IPS DF 4.7 (cell line): ENCODE measurements around the gene OGG1.

Source experiments
- DNase-seq: peaks from one replicate; pipeline ENCODE4 v3.0.0-alpha.2; 2013; ENCODE audit warnings: low spot score; ENCODE audit errors: extremely low read depth

Gene OGG1

DNA sequence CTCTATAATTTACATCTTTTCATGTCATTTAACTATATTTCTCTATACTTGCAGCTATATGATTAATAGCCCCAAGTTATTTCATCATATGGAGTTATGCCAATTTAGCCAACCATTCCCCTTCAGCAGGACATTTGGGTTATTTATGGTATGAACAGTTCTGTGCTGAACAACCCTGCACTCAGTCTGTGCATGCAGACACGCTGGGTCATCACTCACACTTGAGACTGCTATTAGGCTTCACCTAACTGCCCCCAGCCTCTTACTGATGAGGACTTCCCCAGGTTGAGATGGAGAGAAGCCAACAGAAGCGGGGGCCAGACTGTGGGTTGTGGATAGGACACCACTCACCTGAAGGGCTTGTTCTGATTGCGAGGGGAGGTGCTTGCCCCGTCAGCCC, 35.2 kb downstream of the OGG1 start:
- no peak for DNase-seq

DNA sequence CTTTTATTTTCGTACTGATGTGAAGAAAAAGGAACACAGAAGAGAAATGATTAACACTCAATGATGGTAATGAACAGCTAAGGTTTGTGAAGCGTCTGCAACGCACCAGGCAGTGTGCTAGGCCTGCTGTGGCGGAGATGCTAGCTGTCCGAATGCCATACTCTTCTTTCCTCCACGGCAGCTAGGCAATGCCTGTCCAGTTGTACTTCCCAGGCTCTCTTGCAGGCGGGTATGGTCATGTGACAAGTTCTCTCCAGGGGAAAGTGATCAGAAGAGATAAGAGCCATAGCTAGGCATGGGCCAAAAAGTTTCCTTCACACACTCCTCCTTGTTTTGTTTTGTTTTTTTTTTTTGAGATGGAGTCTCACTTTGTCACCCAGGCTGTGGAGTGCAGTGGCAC, 35.9 kb downstream of the OGG1 start:
- no peak for DNase-seq

DNA sequence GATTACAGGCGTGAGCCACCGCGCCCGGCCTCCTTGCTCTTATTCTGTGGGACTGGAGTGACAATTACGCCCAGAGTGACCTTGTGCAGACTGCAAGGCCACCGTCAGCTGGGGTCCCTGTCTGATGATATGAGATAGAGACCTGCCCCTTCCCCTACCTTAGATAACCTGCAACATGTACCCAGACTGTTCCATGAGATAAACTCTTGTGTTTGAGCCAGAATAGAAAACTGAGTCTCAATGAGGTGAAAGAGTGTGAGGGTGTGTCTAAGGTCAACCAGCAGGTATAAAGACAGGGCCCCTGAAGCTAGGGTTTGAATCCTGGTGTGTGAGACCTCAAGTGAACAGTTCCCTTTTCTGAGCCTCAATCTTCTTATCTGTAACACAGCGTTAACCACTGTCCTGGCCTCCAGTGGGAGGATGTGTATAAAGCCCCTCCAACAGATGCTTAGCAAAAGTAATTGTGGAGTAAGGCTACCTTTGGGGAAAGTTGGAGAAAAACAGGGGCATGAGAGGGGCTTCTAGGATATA, 36.5 kb downstream of the OGG1 start:
- no peak for DNase-seq

DNA sequence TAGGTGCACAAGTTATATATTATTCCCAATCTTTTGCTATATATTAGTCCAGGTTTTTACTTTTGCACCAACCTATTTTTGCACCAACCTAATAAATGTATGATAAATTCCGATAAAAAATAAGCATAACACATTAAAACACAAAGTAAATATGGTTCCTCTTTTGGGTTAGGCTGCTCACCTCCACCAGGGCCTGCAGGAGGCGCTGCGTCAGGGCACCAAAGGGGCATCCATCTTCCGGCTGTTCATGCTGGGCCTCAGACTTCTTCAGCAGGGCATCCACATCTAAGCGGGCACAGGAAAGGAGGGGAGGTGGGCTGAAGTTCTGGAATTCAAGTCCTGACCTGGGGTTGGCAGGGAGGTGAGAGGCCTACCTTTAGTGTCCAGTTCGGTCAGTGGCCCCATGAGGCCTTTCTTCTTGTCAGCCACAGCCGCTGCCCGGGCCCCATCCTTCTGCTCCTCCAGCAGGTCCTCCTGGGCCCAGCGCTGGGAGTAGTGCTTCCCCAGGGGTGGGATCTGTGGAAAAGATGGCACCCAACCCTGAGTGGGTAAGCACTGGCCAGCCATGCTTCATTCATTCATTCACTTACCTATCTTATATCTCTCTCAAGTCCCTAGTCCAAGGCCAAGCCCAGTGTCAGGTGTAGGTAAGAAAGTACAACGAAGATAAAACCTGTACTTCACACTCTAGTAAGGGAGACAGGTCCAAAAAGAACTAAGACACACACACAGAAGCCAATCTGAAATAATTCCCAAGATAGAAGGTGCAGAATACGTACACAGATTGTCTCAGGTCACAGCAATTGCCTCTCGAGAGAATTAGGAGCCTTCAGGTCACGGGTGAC, 37.3 kb downstream of the OGG1 start:
- no peak for DNase-seq

DNA sequence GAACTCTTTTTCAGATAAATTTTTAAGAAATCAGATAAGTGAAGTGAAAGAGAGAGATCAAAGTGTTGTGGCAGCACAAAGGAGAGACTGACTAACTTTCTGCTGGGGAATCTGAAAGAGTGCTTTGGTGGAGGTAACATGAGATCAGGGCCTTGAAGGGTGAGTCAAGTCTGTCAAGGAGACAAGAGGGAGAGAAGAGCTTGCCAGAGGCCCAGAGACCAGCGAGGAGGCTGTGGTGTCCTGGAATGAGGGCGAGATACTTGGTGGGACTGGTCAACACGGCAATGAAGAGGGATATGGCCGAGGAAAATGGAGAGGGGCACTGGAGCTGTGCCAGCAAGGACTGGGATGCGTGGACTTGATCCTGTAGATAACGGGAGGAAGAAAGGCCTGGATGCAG, 38.0 kb downstream of the OGG1 start:
- DNase-seq: no peak

DNA sequence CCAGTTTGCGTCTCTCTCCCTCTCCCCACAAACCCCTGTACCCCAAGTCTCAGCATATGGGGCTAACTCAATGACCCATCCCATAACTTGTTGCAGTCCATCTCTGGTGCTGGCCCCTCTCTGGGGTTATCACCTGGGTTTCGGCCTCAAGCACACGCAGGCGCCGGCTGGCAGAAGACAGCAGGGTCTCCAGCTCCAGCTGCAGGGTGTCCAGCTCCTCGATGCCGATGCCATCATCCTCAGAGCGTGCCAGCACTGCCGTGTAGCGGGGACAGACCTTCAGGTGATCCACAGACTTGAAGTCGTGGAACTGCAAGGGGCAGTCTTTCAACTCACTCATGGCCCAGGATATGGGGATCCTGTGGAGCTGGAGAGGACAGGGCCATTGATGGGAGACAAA, 41.4 kb downstream of the OGG1 start:
- DNase-seq: no peak

DNA sequence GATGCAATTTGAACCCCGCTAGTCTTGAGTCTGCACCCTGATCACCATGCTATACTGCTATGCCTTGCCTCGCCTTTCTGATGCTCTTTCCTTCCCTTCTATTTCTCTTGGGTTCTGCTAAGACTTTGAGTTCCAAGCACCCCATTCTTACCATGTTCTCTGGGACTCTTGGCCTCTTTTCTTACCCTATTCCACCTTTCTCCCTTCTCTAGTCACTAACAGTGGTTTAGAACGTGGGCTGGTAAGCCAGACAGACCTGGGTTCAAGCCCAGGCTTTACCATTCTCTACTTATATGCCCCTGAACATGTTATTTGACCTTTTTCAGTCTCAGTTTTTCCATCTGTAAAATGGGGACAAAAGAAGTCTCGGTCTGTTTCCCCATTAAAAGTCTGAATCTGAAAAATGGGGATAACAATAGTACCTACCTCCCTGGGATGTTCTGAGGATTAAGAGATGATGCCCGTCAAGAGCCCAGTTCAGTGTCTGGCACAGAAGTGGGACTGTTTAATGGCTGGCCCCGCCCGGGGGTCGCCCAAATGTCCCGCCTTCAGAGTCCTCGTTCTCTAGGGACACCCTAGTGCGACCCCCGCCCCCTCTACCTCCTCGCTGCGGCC, 42.1 kb downstream of the OGG1 start:
- DNase-seq: no peak

DNA sequence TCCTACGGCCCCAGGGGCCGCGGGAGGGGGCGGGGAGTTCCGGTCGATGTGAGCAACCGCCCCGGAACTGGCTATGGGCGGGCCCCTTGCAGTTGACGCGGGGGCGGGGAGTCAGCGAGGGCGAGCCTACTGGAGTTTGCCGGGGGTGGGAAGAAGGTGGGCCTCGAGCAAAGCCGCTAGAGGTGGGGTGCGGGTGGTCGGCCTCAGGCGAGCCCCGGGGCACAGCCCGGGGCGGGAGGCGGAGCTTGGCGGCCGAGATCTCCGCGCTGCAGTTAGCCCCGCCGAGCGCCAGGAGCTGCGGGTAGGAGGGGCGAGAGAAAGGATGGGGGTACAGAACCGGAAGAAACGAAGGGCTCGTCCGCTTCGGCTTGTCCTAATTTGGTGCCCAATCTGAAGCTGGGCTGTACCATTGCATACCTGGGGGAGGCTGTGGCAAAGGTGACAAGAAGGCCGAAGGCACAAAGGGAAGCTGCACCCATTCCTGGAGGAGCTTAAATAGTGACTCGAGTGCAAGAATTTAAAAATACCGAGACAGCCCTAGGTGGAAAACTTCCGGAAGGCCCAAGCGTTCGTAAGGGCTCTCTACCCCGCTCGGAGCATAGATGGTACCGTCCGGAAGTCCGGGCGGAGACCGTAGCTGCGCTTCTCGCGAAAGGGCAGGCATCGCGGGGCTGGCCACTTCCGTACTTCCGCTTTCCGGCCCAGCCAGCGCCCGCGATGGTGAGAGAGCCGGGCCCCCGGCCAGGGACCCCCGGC, 42.8 kb downstream of the OGG1 start, which contains the start of the genes ARPC4 and TADA3:
Gene ARPC4 (plus strand): TSS at position 678 of the 756 bp plus-strand sequence. CDS start 40 bp downstream, at position 718.
Gene TADA3 (minus strand): TSS at position 69 of the 756 bp plus-strand sequence. CDS start 1,007 bp downstream, outside the sequence.
- no peak for DNase-seq

DNA sequence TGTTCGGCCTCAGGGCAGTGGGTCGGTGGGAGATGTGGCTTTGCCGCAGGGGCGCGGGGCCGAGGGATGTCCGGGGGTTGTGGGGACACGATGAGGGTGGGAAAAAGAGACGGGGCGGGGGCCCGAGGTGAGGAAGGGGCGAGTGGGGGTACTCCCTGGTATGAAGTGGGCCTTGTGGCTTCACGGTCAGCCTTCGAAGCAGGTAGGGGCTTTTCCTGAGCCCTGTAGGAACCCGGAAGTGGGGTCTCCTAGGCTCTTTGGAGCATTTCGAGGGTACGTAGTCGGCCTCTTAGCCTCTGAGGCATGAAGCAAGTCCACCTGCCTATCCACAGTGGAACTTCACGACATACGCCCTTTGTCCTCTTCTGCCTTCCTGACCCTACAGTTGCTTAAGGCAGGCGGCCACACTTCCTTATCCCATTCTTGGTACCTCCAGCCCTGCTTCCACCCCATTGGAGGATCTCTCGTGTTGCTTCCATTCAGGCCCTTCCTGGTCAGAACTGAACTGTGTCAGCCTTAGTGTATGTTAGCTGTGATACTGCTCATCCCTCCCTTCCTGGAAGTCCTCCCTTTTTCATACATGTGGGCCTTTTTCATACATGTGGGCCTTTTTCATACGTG, 43.5 kb downstream of the OGG1 start:
- DNase-seq: no peak

DNA sequence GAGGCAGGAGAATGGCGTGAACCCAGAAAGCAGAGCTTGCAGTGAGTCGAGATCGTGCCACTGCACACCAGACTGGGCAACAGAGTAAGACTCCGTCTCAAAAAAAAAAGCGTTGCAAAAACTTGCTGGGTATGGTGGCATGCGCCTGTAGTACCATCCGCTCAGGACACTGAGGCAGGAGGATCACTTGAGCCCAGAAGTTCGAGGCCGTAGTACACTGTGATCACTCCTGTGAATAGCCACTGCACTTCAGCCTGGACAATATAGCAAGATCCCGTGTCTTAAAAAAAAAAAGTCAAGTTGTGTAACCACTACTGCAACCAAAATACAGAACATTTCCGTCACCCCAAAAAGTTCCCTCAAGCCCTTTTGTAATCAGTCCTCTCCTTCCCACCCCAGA, 44.6 kb downstream of the OGG1 start:
- DNase-seq: no peak

DNA sequence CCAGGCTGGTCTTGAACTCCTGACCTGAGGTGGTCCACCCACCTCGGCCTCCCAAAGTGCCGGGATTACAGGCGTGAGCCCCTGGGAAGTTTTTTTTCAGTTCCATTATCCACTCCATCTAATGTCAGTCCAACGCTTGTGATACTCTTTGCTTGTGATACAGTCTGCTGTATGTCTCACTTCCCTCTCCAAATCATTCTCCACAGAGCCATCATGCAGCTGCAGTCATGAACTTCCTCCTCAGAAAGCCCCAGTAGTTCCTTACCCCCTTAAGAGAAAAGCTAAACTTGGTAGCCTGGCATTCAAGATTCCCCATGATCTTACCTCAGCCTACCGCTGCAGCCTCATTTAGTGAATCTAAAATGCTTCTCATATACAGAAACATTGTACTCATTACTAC, 45.5 kb downstream of the OGG1 start:
- no peak for DNase-seq

DNA sequence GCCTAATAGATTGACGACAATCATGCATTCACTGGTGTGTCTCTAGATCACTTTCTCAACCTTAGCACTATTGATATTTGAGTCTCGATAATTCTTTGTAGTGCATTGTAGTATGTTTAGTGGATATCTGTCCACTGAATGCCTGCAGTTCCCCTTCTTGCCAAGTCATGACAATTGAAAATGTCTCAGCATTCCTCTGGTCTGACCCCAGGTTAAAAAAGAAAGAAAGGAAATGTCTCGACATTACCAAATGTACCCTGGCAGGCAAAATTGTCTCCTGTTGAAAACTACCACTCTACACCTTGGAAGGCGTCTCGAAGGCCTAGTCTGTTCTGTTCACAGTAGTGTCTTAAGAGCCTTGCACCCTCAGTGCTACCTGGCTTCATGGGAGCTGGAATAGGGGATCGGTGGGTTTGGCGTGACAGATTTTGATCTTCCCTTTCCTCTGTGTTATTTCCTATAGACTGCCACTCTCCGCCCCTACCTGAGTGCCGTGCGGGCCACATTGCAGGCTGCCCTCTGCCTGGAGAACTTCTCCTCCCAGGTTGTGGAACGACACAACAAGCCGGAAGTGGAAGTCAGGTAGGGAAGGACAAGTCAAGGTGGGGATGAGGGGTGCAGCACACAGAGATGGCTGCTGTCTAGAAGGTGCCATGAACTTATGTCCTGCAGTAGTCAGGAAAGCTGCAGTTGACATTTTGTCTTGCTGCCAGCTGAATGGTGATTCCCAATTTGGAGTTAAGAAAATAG, 47.6 kb downstream of the OGG1 start:
- no peak for DNase-seq

DNA sequence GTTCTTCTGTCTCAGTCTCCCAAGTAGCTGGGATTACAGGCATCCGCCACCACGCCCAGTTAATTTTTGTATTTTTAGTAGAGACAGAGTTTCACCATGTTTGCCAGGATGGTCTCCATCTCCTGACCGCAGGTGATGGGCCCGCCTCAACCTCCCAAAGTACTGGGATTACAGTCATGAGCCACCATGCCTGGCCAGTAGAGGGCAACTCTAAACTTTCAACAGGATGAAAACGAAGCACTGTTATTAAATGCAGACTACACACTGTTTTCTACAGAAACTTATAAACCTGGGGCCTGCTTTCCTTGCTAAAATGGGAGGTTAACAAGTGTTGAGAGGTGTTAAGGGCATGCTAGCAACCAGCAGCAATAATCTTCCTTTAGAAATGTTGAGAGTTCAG, 50.8 kb downstream of the OGG1 start:
- DNase-seq: no peak

DNA sequence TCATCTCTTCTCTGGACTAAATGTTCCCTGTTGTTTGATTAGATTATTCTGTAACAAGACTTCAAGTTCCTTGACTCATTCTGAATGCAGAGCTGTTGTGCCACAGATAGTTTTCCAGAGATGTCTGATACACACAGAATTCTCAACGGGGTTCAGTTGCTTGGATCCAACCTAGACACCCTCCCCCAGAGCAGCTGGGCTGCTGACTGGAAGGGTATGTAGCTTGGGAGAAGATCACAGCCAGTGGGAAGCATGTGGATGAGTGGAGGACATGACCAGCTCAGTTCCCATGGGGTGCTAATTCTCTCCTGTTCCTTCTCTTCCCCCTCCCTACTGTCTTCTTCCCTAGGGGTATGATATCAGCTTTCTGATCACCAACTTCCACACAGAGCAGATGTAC, 53.7 kb downstream of the OGG1 start:
- DNase-seq: no peak

DNA sequence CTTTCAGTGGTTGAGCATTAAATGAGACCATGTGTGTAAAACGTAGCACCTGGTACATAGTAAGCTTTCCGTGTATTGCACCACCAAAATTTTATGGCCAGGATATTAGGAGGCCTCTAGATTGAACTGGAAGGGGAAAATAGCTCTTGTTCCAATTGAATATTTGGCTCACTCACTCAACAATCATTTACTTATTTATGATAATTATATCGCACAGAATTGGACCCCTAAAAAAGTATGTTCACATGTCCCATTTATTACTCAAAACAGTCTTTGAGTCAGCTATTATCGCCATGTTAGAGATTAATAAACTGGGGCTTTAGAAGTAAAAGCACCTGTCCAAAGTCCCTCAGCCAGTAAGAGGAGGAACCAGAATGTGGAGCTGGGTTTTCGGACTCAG, 55.2 kb downstream of the OGG1 start:
- no peak for DNase-seq

DNA sequence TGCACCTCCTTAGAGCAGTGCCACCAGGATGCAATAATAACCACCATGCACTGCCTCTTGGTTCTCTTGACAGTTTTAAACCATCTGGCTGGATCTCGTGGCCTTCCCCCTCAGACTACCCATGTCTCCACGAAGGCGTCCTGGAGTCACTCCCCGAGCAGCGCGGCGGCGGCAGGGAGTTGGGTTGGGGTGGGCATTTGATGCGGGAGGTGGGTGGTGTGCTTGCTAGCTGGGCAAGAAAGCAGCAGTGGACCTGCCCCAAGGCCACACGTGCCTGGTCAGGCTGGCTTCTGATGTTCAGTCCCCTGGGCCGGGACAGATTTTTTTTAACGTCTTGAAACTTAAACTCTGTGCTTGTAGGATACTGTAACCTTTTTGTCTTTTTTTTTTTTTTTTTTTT, 56.4 kb downstream of the OGG1 start:
- DNase-seq: no peak
